ENCODE data around the gene CLPX. TPM values are rescaled to one million over a fixed set of nuclear protein-coding genes. Genes with fewer than 3 reads are reported as not detected.
"Not testable (repeated sequence)": the region's sequence is repeated elsewhere in the genome, so short reads cannot be mapped to it uniquely, and the experiment has no call there.

The CLPX gene
- 10 to 100 TPM; 39.0 to 63.5 TPM for total RNA-seq

- no peaks in the 10 kb centered on the region for H3K27me3 Mint-ChIP-seq
- H3K36me3 Mint-ChIP-seq, result no peaks in the 10 kb centered on the region
- peak within 1 kb of the TSS; percentile 95 for H3K4me3 Mint-ChIP-seq
- peak; percentile 93 to 96 for ATAC-seq
- peak within 1 kb of the TSS; percentile 87 to 94 for H3K27ac Mint-ChIP-seq
- peaks cover 15 to 20% of the 10 kb centered on the region in 2 donors for H3K4me1 Mint-ChIP-seq (ENCODE audit: low read depth in 2 of 2)
- DNase-seq (ENCODE audit: low spot score), result peak; percentile 90
- no peaks in the 10 kb centered on the region for H3K9me3 Mint-ChIP-seq
These were observed at the start of gene CLPX for GRCh38 chr15:65184868-65185717. CLPX (minus strand) TSS chr15:65185342; CDS start chr15:65185153, 189 bp downstream.

- ATAC-seq, result no peak
- DNase-seq (ENCODE audit: low spot score), result no peak
- no peaks in the 10 kb centered on the region for H3K9me3 Mint-ChIP-seq
- H3K27me3 Mint-ChIP-seq, result no peaks in the 10 kb centered on the region
- no peak overlapping the region for H3K4me3 Mint-ChIP-seq
- no peak overlapping the region for H3K27ac Mint-ChIP-seq
- no peaks in the 10 kb centered on the region for H3K36me3 Mint-ChIP-seq
- H3K4me1 Mint-ChIP-seq (ENCODE audit: low read depth in 2 of 2), result peaks cover 0 to 4% of the 10 kb centered on the region in 2 donors
These were observed 48.6 kb upstream of the CLPX start for GRCh38 chr15:65233696-65234095.

- Mint-ChIP-seq H3K27ac (no peak overlapping the region), H3K4me1 (ENCODE audit: low read depth in 2 of 2) (peaks cover 0 to 4% of the 10 kb centered on the region in 2 donors), H3K9me3 (no peaks in the 10 kb centered on the region), H3K4me3 (no peak overlapping the region), H3K27me3 (no peaks in the 10 kb centered on the region), H3K36me3 (no peaks in the 10 kb centered on the region)
- DNase-seq (ENCODE audit: low spot score), result no peak
- no peak for ATAC-seq
These were observed 47.4 kb upstream of the CLPX start for GRCh38 chr15:65232520-65232919.

- Mint-ChIP-seq H3K27ac (no peak overlapping the region), H3K9me3 (no peaks in the 10 kb centered on the region), H3K4me1 (ENCODE audit: low read depth in 2 of 2) (no peaks in the 10 kb centered on the region), H3K27me3 (no peaks in the 10 kb centered on the region), H3K4me3 (no peak overlapping the region), H3K36me3 (no peaks in the 10 kb centered on the region)
- ATAC-seq (no peak), DNase-seq (ENCODE audit: low spot score) (no peak)
These were observed 46.2 kb upstream of the CLPX start for GRCh38 chr15:65231306-65231705.

- H3K4me3 Mint-ChIP-seq; ATAC-seq; H3K27me3 Mint-ChIP-seq; H3K4me1 Mint-ChIP-seq (ENCODE audit: low read depth in 2 of 2); H3K9me3 Mint-ChIP-seq; H3K36me3 Mint-ChIP-seq; DNase-seq (ENCODE audit: low spot score); H3K27ac Mint-ChIP-seq: not testable (repeated sequence)
These were observed 41.8 kb upstream of the CLPX start for GRCh38 chr15:65226901-65227300.

GRCh38 chr15:65226221-65226620, 41.1 kb upstream of the CLPX start:
- H3K36me3 Mint-ChIP-seq, result no peaks in the 10 kb centered on the region
- H3K9me3 Mint-ChIP-seq, result no peaks in the 10 kb centered on the region
- H3K4me3 Mint-ChIP-seq, result no peak overlapping the region
- DNase-seq (ENCODE audit: low spot score) (no peak), ATAC-seq (no peak)
- H3K27me3 Mint-ChIP-seq, result no peaks in the 10 kb centered on the region
- H3K4me1 Mint-ChIP-seq (ENCODE audit: low read depth in 2 of 2), result no peaks in the 10 kb centered on the region
- H3K27ac Mint-ChIP-seq, result no peak overlapping the region

GRCh38 chr15:65223996-65224395, 38.9 kb upstream of the CLPX start:
- DNase-seq (ENCODE audit: low spot score), result no peak
- Mint-ChIP-seq H3K9me3 (no peaks in the 10 kb centered on the region), H3K27me3 (no peaks in the 10 kb centered on the region), H3K4me3 (no peak overlapping the region), H3K27ac (no peak overlapping the region), H3K4me1 (ENCODE audit: low read depth in 2 of 2) (no peaks in the 10 kb centered on the region), H3K36me3 (no peaks in the 10 kb centered on the region)
- no peak for ATAC-seq

- Mint-ChIP-seq H3K4me3 (no peak overlapping the region), H3K27ac (no peak overlapping the region)
- no peak for ATAC-seq
These were observed 37.7 kb upstream of the CLPX start for GRCh38 chr15:65222891-65223290.

GRCh38 chr15:65221697-65222096, 36.6 kb upstream of the CLPX start:
- DNase-seq (ENCODE audit: low spot score) (no peak), ATAC-seq (no peak)
- Mint-ChIP-seq H3K27me3 (no peaks in the 10 kb centered on the region), H3K4me3 (no peak overlapping the region), H3K9me3 (no peaks in the 10 kb centered on the region), H3K36me3 (no peaks in the 10 kb centered on the region), H3K4me1 (ENCODE audit: low read depth in 2 of 2) (peaks cover 3 to 10% of the 10 kb centered on the region in 2 donors), H3K27ac (no peak overlapping the region)

More at GRCh38 chr15:65222891-65223290, 37.7 kb upstream of the CLPX start:
- no peaks in the 10 kb centered on the region for H3K9me3 Mint-ChIP-seq
- H3K4me1 Mint-ChIP-seq (ENCODE audit: low read depth in 2 of 2), result peaks cover 0 to 6% of the 10 kb centered on the region in 2 donors
- no peaks in the 10 kb centered on the region for H3K27me3 Mint-ChIP-seq
- H3K36me3 Mint-ChIP-seq, result no peaks in the 10 kb centered on the region
- DNase-seq (ENCODE audit: low spot score), result no peak

GRCh38 chr15:65219137-65219536, 34.0 kb upstream of the CLPX start:
- H3K4me3 Mint-ChIP-seq, result no peak overlapping the region
- no peak for ATAC-seq
- peaks cover 3 to 10% of the 10 kb centered on the region in 2 donors for H3K4me1 Mint-ChIP-seq (ENCODE audit: low read depth in 2 of 2)
- H3K36me3 Mint-ChIP-seq, result no peaks in the 10 kb centered on the region
- no peak for DNase-seq (ENCODE audit: low spot score)
- H3K9me3 Mint-ChIP-seq, result no peaks in the 10 kb centered on the region
- no peak overlapping the region for H3K27ac Mint-ChIP-seq
- H3K27me3 Mint-ChIP-seq, result no peaks in the 10 kb centered on the region

- no peaks in the 10 kb centered on the region for H3K36me3 Mint-ChIP-seq
- H3K9me3 Mint-ChIP-seq, result no peaks in the 10 kb centered on the region
- H3K27me3 Mint-ChIP-seq, result no peaks in the 10 kb centered on the region
- ATAC-seq, result no peak
- H3K4me1 Mint-ChIP-seq (ENCODE audit: low read depth in 2 of 2), result peaks cover 3 to 10% of the 10 kb centered on the region in 2 donors
- DNase-seq (ENCODE audit: low spot score), result no peak
- H3K4me3 Mint-ChIP-seq, result no peak overlapping the region
- no peak overlapping the region for H3K27ac Mint-ChIP-seq
These were observed 32.7 kb upstream of the CLPX start for GRCh38 chr15:65217526-65218482.

GRCh38 chr15:65215496-65215895, 30.4 kb upstream of the CLPX start:
- H3K27ac Mint-ChIP-seq, result peak overlapping the region in 1 of 2 donors; percentile 5
- H3K4me1 Mint-ChIP-seq (ENCODE audit: low read depth in 2 of 2), result peaks cover 3 to 13% of the 10 kb centered on the region in 2 donors
- H3K36me3 Mint-ChIP-seq, result no peaks in the 10 kb centered on the region
- H3K9me3 Mint-ChIP-seq, result no peaks in the 10 kb centered on the region
- ATAC-seq (no peak), DNase-seq (ENCODE audit: low spot score) (no peak)
- H3K4me3 Mint-ChIP-seq, result no peak overlapping the region
- H3K27me3 Mint-ChIP-seq, result no peaks in the 10 kb centered on the region

GRCh38 chr15:65214010-65214409, 28.9 kb upstream of the CLPX start:
- Mint-ChIP-seq H3K4me1 (ENCODE audit: low read depth in 2 of 2) (peaks cover 3 to 13% of the 10 kb centered on the region in 2 donors), H3K4me3 (no peak overlapping the region), H3K27ac (no peak overlapping the region), H3K9me3 (no peaks in the 10 kb centered on the region), H3K36me3 (no peaks in the 10 kb centered on the region), H3K27me3 (no peaks in the 10 kb centered on the region)
- DNase-seq (ENCODE audit: low spot score) (no peak), ATAC-seq (no peak)

GRCh38 chr15:65213241-65213640, 28.1 kb upstream of the CLPX start:
- Mint-ChIP-seq H3K4me1 (ENCODE audit: low read depth in 2 of 2) (peaks cover 3 to 8% of the 10 kb centered on the region in 2 donors), H3K27me3 (no peaks in the 10 kb centered on the region), H3K36me3 (no peaks in the 10 kb centered on the region), H3K27ac (no peak overlapping the region), H3K4me3 (no peak overlapping the region), H3K9me3 (no peaks in the 10 kb centered on the region)
- ATAC-seq, result no peak
- DNase-seq (ENCODE audit: low spot score), result no peak
